ENCODE measurements around the gene IGFN1.
"Not testable (repeated sequence)": the region's sequence is repeated elsewhere in the genome, so short reads cannot be mapped to it uniquely, and the experiment has no call there.

Gene IGFN1

DNA sequence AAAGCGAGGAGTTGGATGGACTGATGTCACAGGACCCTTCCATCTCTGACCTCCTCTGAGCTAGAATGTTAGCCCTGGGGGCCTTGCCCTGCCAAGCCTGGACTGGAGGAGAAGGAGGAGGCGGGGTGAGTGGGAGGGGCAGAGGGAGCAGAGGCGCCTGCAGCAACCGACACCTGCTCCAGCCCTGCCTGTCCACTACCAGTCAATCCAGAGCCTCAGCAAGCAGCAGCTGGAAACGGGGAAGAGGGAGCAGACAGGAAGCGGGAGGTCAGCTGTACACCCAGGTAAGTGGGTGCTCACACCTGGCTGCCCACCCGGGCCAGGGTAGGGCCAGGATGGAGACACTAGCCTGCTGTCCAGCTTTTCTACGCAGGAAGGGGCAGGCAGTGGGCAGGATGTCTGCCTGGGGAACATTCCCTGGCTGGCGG, at the start of gene IGFN1:
IGFN1 (plus strand) TSS at position 201 of the 428 bp plus-strand sequence. CDS start 2,470 bp downstream, outside the sequence.
- DNase-seq: no peak

DNA sequence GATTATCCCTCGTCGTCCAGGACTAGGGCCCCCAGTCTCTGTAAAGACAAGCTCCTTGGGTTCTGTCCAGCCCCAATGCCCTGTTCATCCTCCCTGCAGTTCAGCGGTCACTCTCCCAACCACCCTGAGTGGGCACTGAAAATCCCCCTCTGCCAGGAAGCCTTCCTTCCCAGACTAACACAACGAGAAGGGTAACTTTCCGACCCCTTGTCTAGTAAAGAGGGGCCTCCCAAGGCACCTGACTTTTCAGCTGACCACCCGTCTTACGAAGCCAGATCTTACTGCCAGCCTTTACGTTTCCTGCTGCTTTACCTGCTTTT, 49.7 kb upstream of the IGFN1 start:
- no peak for DNase-seq

DNA sequence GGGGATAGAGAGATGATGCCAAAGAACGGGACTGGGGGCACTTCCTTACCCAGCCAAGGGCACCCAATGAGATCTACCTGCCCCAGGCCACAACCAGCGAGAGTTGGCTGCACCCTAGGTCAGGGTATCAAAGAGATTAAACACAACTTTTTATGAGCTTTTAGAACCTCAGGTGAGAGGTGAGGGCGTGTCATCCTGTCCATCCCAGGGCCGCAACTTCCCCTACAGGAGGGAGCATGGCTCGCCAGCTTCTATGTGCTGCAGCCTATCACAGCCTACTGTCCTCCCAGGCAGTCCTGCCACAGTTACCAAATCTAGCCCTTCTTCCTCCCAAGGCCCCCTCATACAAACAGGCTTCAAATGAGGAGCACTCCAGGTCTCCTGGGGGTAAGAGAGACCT, 49.2 kb upstream of the IGFN1 start:
- no peak for DNase-seq

DNA sequence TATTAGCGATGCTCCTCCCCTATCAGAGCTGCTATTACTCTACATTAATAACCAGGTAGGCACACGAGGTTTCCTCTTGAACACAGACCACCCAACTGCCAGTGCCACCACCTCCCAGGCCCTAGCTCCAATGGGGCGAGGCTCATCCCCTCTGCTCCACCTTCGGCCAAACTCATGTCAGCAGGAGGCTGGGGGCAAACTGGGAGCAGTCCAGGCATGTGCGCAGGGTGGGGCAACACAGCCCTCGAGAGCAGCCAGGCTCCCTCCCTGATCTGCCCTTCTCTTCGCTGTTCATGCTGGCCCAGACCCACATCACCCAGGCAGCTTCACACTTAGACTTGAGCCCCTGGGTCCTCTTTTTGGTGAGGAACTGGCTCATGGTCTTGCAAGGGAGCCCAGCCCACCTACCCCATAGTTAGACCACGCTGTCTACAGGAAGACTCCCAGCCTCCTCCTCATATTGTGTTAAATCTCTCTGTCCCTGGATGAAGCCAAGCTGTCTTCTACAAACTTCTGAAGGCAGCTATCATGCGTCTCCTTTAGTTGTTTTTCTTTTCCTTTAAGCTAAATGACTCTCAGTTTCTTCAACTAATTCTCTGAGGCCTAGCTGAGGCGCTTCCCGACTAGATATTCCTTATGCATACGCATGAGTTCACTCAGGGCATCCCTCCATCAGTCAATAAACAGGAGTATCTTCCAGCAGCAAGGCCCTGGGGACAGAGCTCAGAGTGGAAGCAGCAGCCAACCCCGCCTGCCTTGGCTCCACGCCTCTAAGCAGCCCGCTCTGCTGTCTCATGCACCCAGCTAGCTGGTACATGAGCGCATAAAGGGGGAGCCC, 48.4 kb upstream of the IGFN1 start:
- DNase-seq: no peak

DNA sequence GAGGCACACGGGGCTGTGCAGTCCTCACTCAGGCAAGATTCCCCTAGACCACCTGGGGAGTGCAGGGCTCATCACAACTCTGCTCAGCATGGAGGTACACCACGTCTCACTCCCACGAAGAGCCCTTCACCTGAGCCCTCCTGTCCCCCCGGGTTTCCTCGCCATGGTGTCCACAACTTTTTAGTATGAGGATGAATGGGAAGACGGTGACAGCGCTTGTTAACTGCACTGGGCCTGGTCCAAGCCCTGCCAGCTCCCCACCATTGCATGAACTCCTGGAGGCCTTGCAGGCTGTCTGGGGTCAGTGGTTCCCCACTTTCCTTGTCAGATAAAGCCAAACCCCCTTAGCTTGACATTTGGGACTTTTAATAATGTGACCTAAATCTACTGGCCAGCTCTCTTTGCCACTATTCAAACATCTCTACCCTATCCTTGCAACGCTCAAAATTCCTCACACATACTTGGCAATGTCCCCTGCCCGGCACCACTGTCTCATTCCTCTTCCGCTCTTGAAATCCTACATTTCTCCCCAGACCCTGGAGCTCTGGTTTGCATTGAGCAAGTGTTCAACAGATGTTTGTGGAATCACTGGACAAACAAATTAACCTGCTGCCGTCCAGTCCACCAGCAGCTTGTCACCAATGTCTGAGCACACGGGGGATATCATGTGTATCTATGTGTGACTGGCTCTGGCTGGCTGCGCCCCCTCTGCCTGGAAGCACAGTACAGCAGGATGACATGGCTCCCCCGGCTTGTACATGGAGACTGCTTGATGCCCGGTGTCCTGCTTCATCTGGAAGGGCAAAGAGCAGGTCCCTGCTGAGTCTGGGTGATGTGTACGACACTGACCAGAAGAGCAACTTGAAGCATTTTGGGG, 47.5 kb upstream of the IGFN1 start:
- no peak for DNase-seq

DNA sequence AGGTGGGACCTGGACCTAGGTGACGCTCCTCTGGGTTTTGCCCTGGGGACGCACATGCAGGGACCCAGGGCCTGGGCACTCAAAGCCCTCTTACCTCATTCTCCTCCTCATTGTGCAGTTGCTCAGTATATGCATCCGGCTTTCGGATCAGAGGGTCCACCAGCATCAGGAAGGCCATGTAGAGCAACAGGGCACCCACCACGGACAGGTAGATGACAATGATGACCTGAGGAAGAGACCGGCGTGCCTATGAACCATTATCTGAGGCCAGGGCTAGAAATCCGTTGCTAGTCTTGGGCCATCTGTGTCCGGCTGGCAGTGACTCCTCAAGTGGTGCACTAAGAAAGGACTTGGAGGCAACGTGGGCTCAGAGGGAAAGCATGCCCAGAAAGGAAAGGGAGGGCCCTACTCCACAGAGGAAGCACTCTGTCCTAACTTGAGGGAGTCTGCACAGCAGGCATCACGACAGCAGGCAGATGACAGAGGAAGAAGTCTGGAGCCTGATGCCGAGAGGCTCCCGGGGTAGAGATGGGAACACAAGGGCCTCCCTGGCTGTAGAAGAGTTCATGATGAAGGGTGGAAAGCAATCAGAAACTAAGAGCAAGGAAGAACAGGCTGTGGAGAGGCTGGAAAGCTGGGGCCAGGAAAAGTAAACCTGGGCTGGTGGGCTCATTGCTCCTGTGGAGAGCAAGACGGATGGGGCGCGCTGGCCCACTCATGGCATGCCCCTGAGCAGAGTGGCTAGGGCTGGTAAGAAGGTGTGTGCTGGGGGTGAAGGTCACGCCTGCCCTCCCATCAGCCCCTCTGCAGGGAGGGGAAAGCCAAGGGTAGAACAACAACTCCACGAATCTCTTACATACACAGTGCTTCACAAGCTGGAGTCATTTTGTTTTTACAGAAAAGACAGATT, 46.6 kb upstream of the IGFN1 start:
- DNase-seq: no peak

DNA sequence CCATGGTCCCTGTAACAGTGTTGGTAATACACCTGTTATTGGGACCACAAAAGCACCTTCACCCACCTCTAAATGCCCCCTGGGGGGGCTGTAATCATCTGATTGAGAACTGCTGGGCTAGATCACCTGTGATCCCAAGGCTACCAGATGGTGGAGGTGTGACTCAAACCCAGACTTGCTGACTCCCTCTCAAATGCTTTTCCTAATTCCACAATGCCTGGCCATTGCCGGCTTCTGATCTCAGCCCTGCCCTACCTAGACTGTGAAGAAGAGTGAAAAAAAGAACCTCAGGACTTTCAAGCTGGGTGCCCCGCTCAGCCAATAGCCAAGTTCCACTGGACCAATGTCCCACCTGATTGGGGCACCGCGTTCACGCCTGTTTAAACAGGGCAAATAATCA, 45.9 kb upstream of the IGFN1 start:
- no peak for DNase-seq

DNA sequence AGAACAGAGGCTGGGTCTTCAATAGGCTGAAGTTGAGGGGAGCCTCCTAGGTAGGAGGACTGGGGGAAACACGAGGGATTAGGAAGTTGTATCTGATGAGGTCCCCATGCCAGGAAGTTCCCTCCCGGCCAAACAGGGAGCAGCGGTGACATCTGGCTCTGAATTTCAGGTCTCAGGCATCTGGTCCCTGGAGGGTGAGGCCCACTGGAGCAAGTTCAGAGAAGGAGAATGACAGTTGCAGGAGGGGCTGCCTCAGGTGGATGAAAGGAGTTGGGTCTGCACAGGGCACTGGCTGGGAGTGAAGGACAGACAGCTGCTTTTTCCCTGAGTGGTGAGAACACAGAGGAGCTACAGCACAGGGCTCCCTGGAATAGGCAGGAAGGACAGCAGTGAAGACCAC, 45.5 kb upstream of the IGFN1 start:
- no peak for DNase-seq

DNA sequence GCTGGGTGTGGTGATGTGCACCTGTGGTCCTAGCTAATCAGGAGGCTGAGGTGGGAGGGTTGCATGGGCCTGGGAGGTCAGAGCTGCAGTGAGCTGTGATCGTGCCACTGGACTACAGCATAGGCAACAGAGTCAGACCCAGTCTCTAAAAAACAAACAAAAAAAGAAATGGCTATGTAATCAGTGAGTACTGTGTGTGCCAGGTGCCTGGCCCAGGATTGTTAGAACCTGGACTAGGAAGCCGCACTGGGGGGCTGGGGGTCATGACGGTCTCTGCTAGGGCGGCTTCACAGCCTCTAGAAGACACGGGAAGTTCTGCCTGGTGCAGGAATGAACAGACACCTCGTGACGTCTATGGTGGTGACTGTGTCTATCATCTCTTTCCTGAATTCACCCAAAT, 44.8 kb upstream of the IGFN1 start:
- DNase-seq: no peak

DNA sequence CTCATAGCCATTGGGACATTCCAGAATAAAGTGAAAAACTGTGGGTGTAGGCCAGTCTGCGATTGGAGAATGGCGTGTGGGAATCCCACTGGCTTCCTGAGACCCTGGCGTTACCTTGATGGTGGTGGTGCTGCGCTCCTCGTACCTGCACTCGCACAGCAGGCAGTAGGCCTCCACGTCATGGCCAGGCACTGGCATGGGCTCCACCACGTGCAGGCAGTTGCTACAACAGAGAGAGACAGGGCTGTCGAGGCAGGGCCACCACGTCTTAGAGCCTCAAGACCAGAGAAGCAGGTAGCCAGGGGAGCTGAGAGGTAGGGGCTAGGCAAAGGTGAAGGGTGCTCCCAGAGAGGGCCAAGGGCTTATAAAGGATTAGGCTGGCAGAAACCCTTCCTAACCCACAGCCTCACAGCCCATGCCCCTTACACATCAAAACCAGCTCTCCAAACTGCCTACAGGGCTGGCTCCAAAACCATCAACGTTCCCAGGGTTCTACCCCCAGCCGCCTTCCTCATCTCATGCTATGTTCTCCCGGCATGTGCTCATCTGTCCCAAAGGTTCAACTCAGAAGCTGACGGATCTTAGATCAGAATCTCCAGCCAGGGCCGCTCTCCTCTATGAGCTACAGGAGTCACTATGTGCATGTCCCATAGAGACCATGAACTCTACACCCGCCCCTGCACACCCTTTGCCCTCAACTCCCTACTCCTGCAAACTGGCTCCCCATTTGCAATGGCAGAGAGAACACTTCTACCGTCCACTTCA, 43.8 kb upstream of the IGFN1 start:
- DNase-seq: no peak

DNA sequence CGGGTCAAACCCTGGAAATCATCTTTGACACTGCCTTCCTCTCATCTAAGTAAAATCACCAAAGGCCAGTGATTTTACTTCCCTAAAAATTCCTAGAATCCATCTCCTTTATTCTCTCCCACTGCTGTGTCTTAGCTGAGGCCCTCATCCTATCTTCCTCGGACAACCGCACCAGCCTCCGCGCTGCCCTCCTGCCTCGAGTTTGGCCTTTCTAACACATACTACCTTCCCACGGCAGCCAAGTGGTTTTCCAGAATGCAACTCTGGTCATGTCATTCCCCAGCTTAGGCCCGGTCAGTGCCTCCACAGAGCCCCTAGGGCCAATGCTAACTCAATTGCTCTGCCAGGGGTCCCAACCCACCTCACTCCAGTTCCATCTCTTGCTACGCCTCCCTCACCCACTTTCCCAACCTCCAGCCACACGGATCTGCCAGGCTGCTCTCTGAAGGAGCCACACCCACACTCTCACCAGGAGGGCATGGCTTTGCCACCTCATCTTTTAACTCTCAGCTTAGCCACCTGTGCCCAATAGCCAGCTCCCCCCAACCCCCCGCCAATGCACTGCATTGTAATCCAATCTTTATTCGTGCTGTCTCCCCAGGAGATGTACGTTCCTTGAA, 43.1 kb upstream of the IGFN1 start:
- DNase-seq: no peak

DNA sequence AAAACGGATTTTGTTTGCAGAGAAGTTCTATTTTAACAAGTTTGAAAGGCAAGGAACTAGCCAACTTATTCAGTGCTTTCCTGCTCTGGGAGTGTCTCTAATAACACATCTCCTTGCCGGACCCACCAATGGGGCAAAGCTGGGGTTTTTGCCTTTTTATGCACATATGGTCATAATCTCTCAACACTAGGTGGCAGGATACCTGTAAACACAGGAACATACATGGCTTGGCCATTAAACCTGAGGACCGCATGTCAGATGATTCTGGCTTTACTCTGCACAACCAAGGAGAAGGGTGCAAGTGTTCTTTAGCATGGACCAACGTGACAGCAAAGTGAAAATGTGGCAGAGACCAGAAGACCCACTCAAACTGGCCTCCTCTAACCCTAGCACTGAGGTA, 41.2 kb upstream of the IGFN1 start:
- DNase-seq: peak; percentile 10

DNA sequence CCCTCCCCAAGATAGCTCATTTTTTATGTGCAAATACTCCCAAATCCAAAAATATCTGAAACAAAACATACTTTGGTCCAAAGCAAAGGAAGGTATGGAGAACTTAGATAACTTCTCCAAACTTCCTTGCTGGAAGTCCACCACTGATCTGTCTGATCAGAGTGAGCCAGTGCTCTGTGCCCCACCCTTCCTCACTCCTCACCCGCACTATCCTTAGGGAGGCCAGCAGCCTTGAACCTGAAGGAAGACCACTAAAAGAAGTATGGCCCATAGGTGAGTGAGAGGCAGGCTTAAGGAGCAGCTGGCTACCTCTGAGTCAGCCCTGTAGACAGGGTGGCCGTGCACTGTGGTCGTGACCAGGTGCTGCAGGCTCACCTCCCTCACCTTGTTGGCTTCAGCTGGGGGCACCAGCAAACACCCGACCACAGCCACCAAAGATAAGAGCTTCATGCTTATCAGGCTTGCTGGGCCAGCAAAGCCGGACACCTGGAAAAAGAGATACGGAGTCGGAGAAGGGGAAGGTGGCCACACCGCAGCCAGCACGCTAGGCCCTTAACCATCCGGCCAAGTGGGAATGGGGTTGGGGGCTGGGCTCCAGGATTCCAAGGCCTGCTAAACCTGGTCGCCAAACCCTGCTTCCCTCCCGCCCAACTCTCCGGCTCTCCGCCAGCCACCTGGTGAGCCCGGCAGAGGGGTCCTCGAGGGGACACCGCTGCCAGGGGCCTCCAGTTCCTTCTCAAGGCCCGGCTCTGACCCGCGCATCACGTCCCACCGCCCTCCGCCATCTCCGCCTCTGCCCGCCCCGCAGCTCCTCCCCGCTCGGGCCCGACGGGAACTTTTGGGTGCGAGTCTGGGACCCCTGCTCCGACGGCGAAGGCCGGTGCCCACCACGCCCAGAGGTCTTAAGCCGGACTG, 36.9 kb upstream of the IGFN1 start:
- DNase-seq: no peak

DNA sequence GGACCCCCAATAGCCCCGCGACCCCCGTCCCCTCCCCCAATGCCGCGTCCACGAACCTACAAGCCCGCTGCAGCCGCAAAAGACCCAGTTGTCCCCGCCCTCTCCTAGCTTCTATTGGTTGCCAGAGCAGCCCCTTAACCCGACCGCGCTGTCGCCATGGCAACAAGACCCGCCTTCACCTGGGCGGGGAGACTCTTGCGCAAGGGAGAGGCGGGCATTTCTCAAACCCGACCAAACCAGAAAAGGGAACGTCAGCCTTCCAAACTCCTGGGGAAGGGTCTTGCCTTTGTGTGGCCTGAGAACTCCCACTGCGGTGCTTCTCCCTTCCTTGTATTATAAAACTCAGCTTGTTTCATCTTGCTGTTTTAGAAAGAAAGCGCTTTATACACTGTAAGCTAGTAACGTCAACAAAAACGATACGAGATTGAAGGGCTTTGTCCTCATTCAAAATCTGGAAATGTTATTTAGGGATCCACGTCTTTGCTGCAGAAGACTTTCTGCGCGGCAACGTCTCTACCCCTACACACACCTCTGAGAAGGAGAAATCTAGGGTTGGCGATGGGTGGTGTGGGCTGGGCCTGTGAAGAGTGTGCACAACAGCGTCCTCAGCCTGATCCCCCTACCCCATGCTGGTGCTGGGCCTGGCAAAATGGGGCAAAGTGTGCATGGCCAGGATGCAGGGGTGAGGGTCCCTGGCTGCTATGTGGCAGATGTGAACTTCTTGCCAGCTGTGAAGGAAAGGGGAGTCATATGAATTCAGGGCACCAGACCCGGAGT, 36.0 kb upstream of the IGFN1 start, which contains the start of gene TMEM9:
TMEM9 (minus strand) TSS at position 86 of the 777 bp plus-strand sequence. CDS start 551 bp downstream, outside the sequence.
- DNase-seq: peak; percentile 75

DNA sequence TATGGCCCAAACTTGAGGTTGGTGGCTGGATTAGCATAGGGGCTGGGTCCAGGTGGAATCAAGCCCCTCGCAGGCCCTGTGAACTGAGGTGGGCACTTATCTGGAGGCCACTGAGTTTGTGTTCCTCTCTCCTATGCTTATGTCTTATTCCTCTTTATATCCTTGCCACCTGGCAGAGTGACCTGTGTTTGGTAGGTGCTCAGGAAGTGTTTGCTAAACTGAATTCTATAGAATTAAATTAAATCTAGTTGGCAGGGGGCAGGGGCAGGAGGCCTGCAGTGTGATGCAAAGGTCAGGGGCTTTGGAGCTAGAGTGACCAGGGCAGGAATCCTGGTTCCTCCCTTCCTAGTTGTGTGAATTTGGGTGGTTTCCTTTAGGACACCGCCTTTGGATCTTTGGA, 35.3 kb upstream of the IGFN1 start:
- no peak for DNase-seq

DNA sequence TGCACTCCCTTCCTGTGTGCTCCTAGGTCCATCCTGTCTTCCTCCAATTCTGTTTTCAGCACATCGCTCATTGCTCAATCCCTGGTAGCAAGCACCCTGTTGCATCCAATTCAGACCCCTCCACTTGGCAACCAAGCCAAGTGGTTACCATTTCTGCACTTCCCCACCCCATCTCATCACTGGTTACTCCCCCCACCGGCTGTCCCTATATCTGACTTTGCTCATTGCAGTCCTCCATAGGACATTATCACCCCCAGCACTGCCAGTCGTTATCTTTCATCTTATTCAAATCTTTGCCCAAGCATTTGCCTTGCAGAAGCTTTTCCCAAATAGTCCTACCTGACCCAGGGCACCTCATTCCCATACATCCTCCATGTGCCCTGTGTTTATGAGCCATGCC, 34.3 kb upstream of the IGFN1 start:
- DNase-seq: no peak

DNA sequence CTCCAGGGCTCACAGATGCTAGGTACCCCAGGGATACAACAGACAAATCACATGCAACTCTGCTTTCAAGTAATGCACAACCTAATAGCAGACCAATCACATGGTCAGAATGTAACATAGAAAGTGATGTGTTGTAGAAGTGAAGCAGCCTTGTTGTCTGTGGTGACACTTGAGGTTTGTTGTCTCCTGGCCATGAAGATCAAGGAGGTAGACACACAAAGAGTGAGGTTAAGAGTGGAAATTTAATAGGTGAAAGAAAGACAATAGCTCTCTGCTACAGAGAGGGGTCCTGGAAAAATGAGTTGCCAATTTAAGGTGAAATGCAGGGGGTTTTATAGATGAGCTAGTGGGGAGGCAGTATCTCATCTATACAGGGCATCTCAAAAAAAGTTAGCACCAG, 33.8 kb upstream of the IGFN1 start:
- no peak for DNase-seq

DNA sequence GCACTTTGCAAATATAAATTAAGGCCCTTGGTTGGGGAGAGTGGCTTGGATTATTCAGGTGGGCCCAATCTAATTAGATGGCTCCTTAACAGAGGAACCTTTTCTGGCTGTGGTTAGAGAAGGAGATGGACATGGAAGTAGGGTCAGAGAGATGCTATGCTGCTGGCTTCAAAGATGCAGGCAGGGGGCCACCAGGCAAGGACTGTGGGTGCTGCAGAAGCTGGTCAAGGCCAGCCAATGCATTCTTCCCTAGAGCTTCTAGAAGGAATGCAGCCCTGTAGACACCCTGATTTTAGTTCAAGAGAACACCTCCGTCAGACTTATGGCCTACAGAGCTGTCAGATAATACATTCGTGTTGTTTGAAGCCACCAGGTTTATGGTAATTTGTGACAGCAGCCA, 32.7 kb upstream of the IGFN1 start:
- DNase-seq: no peak

DNA sequence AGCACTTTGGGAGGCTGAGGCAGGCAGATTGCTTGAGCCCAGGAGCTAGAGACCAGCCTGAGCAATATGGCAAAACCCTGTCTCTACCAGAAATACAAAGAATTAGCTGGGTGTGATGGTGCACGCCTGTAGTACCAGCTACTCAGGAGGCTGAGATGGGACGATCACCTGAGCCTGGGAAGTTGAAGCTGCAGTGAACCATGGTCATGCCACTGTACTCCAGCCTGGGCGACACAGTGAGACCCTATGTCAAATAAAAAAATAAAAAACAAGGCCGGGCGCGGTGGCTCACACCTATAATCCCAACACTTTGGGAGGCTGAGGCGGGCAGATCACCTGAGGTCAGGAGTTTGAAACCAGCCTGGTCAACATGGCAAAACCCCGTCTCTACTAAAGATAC, 27.6 kb upstream of the IGFN1 start:
- not testable (repeated sequence) for DNase-seq

DNA sequence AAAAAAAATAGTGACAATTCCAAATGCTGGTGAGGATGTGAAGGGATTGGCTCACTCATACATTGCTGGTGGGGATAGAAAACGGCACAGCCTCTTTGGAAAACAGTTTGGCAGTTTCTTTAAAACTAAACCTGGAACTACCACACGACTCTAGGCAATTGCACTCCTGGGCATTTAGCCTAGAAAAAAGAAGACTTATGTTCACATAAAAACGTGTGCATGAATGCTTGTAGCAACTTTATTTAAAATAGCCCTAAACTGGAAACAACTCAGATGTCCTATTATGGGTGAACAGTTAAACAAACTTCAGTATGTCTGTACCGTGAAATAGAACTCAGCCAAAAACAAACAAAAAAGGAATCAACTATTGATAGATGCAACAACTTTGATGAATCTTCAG, 26.9 kb upstream of the IGFN1 start:
- DNase-seq: no peak

All from NCI-H748 treated with DMSO at 0.1 percent for 48 hours (cell line).